Caco-2 (cell line): Measurements from ENCODE around the gene ADARB1. TPM values are rescaled to one million over a fixed set of nuclear protein-coding genes. Genes with fewer than 3 reads are reported as not detected.

Source experiments
- BruUV-seq: library from RNA; stranded (reverse); fragments of 400-500 nt; replicated peaks from 2 replicates; lab custom pipeline; 2021; lab: Mats Ljungman, UMichigan
- CTCF ChIA-PET: fragments of 300-600 bp; sonication (Branson Sonifier 250); formaldehyde crosslinking; loops from one replicate; lab custom pipeline; 2022; ENCODE audit warnings: antibody characterized with exemption; lab: Charles Lee
- POLR2A ChIA-PET: fragments of 300-600 bp; sonication (Branson Sonifier 250); formaldehyde crosslinking; loops from one replicate; lab custom pipeline; 2022; ENCODE audit warnings: antibody characterized with exemption; lab: Charles Lee
- DNase-seq, 2 experiments: peaks; one replicate each; pipeline versions ENCODE4 v3.0.0 to v3.0.0-alpha.2; 2020 to 2022
- H3K27me3 ChIP-seq: replicated peaks from 2 replicates; pipeline ENCODE4 v1.6.0; 2011; ENCODE audit warnings: low read length; ENCODE audit not compliant: control insufficient read depth, insufficient read depth
- H3K36me3 ChIP-seq: 2 replicates; pipeline ENCODE4 v1.5.1; 2011; ENCODE audit warnings: low read length; ENCODE audit not compliant: control insufficient read depth, insufficient read depth
- H3K4me1 ChIP-seq: fragments of 250-450 bp; sonication (Bioruptor Pico); 2 replicates; pipeline ENCODE4 v1.5.1; 2020; ENCODE audit warnings: mild to moderate bottlenecking
- H3K4me3 ChIP-seq: 2 replicates; pipeline ENCODE4 v1.5.1; 2011; ENCODE audit warnings: low read depth, mild to moderate bottlenecking, control low read depth, low read length
- H3K9me3 ChIP-seq: fragments of 250-450 bp; sonication (Bioruptor Pico); 2 replicates; pipeline ENCODE4 v1.5.1; 2020; ENCODE audit warnings: mild to moderate bottlenecking, moderate library complexity
- H3K27ac Mint-ChIP-seq: one replicate; pipeline ENCODE4 v1.8.0; 2022; ENCODE audit warnings: mixed read lengths; ENCODE audit not compliant: unreplicated experiment
- H3K27me3 Mint-ChIP-seq: one replicate; pipeline ENCODE4 v1.8.0; 2022; ENCODE audit warnings: mixed read lengths; ENCODE audit not compliant: insufficient read depth, unreplicated experiment
- H3K36me3 Mint-ChIP-seq: one replicate; pipeline ENCODE4 v1.8.0; 2022; ENCODE audit warnings: mild to moderate bottlenecking, mixed read lengths; ENCODE audit not compliant: insufficient read depth, unreplicated experiment
- H3K4me1 Mint-ChIP-seq: one replicate; pipeline ENCODE4 v1.8.0; 2022; ENCODE audit warnings: low read depth, mixed read lengths; ENCODE audit not compliant: unreplicated experiment
- H3K4me3 Mint-ChIP-seq: one replicate; pipeline ENCODE4 v1.8.0; 2022; ENCODE audit warnings: mild to moderate bottlenecking, moderate library complexity, mixed read lengths; ENCODE audit not compliant: unreplicated experiment
- H3K9me3 Mint-ChIP-seq: one replicate; pipeline ENCODE4 v1.8.0; 2022; ENCODE audit warnings: mixed read lengths; ENCODE audit not compliant: unreplicated experiment
- CTCF ChIP-seq, 2 experiments: fragments of 200-600 bp in 1 of 2; IDR thresholded peaks; 1 replicate in 1 of 2; 2 replicates in 1 of 2; pipeline versions ENCODE4 v1.5.1 to v1.8.0; 2011 to 2022; ENCODE audit warnings: antibody characterized with exemption in 1 of 2, control low read depth in 1 of 2, inconsistent platforms in 1 of 2, low read depth in 1 of 2, low read length in 1 of 2, mild to moderate bottlenecking in 1 of 2, moderate library complexity in 1 of 2; ENCODE audit not compliant: insufficient read depth in 1 of 2, severe bottlenecking in 1 of 2, unreplicated experiment in 1 of 2
- intact Hi-C: fragments of 100-400 bp; cut with micrococcal nuclease; formaldehyde crosslinking; loops from one replicate; pipeline ENCODE4 v1.10.0; 2022; ENCODE audit not compliant: unreplicated experiment
- total RNA-seq: library from RNA; stranded (reverse); gene quantifications from 2 replicates; pipeline ENCODE4 v1.2.3, GENCODE V29; 2022

The ADARB1 gene
- total RNA-seq, 1 experiment from 2014 or later, result 25.4 TPM

GRCh38 chr21:45097827-45098387 is 23.5 kb downstream of the ADARB1 start:
- H3K4me3 ChIP-seq, result no peak overlapping the region
- no peaks in the 10 kb centered on the region for H3K27me3 ChIP-seq
- H3K36me3 Mint-ChIP-seq, result no peaks in the 10 kb centered on the region
- no peaks in the 10 kb centered on the region for H3K4me1 Mint-ChIP-seq
- DNase-seq, result no peak
- intact Hi-C loops, result no loop called here
- H3K36me3 ChIP-seq, result no peaks in the 10 kb centered on the region
- TF ChIP-seq CTCF (IDR thresholded peaks at IDR 0.05; ENCODE audit: insufficient read depth in 1 of 2, low read depth in 1 of 2, low read length in 1 of 2, severe bottlenecking in 1 of 2, unreplicated experiment in 1 of 2), result no peak
- POLR2A ChIA-PET, result no interaction called here
- no peak overlapping the region for H3K27ac Mint-ChIP-seq
- CTCF ChIA-PET, result interaction anchor here (0.6 kb wide), 1 partner anchor 1538 kb away, joined by 4 read pairs; no protein-coding TSS in a partner anchor
- H3K4me1 ChIP-seq, result no peaks in the 10 kb centered on the region
- H3K4me3 Mint-ChIP-seq, result no peak overlapping the region
- H3K9me3 Mint-ChIP-seq, result no peaks in the 10 kb centered on the region
- H3K27me3 Mint-ChIP-seq, result no peaks in the 10 kb centered on the region
- no TSS peak for BruUV-seq
- no peaks in the 10 kb centered on the region for H3K9me3 ChIP-seq

GRCh38 chr21:45098867-45099266 is 24.5 kb downstream of the ADARB1 start:
- ChIA-PET CTCF (no interaction called here), POLR2A (no interaction called here)
- no peaks in the 10 kb centered on the region for H3K27me3 Mint-ChIP-seq
- no peaks in the 10 kb centered on the region for H3K36me3 ChIP-seq
- no peak overlapping the region for H3K27ac Mint-ChIP-seq
- H3K27me3 ChIP-seq, result no peaks in the 10 kb centered on the region
- peak; percentile 19 to 60 for TF ChIP-seq CTCF (IDR thresholded peaks at IDR 0.05; ENCODE audit: insufficient read depth in 1 of 2, low read depth in 1 of 2, low read length in 1 of 2, severe bottlenecking in 1 of 2, unreplicated experiment in 1 of 2)
- no peaks in the 10 kb centered on the region for H3K4me1 ChIP-seq
- no peaks in the 10 kb centered on the region for H3K36me3 Mint-ChIP-seq
- no peaks in the 10 kb centered on the region for H3K4me1 Mint-ChIP-seq
- intact Hi-C loops, result loop anchor here (1.0 kb wide), 1 partner anchor 29 kb away; no protein-coding TSS in a partner anchor
- H3K4me3 Mint-ChIP-seq, result no peak overlapping the region
- H3K9me3 Mint-ChIP-seq, result no peaks in the 10 kb centered on the region
- BruUV-seq, result no TSS peak
- DNase-seq, result no peak
- H3K9me3 ChIP-seq, result no peaks in the 10 kb centered on the region
- H3K4me3 ChIP-seq, result no peak overlapping the region

GRCh38 chr21:45099571-45099970 is 25.2 kb downstream of the ADARB1 start:
- H3K9me3 Mint-ChIP-seq, result no peaks in the 10 kb centered on the region
- no peaks in the 10 kb centered on the region for H3K27me3 Mint-ChIP-seq
- no peak for DNase-seq
- no TSS peak for BruUV-seq
- intact Hi-C loops, result loop anchor here (1.0 kb wide), 1 partner anchor 29 kb away; no protein-coding TSS in a partner anchor
- no peak overlapping the region for H3K4me3 ChIP-seq
- no peaks in the 10 kb centered on the region for H3K36me3 Mint-ChIP-seq
- CTCF ChIA-PET, result no interaction called here
- no peaks in the 10 kb centered on the region for H3K4me1 ChIP-seq
- no peaks in the 10 kb centered on the region for H3K36me3 ChIP-seq
- POLR2A ChIA-PET, result no interaction called here
- H3K4me3 Mint-ChIP-seq, result no peak overlapping the region
- H3K9me3 ChIP-seq, result no peaks in the 10 kb centered on the region
- TF ChIP-seq CTCF (IDR thresholded peaks at IDR 0.05; ENCODE audit: insufficient read depth in 1 of 2, low read depth in 1 of 2, low read length in 1 of 2, severe bottlenecking in 1 of 2, unreplicated experiment in 1 of 2), result no peak
- no peak overlapping the region for H3K27ac Mint-ChIP-seq
- H3K4me1 Mint-ChIP-seq, result no peaks in the 10 kb centered on the region
- no peaks in the 10 kb centered on the region for H3K27me3 ChIP-seq
